Endothelial cell of umbilical vein (primary cell): ENCODE measurements around the gene CNOT1. TPM values are rescaled to one million over a fixed set of nuclear protein-coding genes. Genes with fewer than 3 reads are reported as not detected.

ENCODE experiments used
- BruUV-seq: library from RNA; stranded (reverse); fragments of 400-500 nt; replicated peaks from 2 replicates; lab custom pipeline; 2021; lab: Mats Ljungman, UMichigan
- CTCF ChIA-PET: fragments of 300-600, 350-600 bp; sonication (Branson Sonifier 250); formaldehyde crosslinking; loops from one replicate; lab custom pipeline; 2021; ENCODE audit warnings: antibody characterized with exemption, inconsistent platforms; lab: Charles Lee
- POLR2A ChIA-PET: fragments of 300-600, 350-600 bp; sonication (Branson Sonifier 250); formaldehyde crosslinking; loops from one replicate; lab custom pipeline; 2021; ENCODE audit warnings: antibody characterized with exemption, inconsistent platforms; lab: Charles Lee
- DNase-seq: peaks from one replicate; pipeline ENCODE4 v3.0.0-alpha.2; 2011; ENCODE audit warnings: low read depth, low spot score
- FAIRE-seq: peaks from 2 replicates; lab custom pipeline; 2011; peaks lifted over from hg19 to GRCh38; lab: Jason Lieb, UNC
- H2AFZ ChIP-seq: 2 replicates; pipeline ENCODE4 v1.6.0; 2012; ENCODE audit warnings: low read depth, low read length, control low read depth, inconsistent platforms
- H3K27ac ChIP-seq: 2 replicates; pipeline ENCODE4 v1.5.1; 2011; ENCODE audit warnings: low read depth, mild to moderate bottlenecking, control low read depth, low read length, moderate library complexity; ENCODE audit not compliant: insufficient read depth
- H3K27me3 ChIP-seq, 2 experiments: 2 replicates each; pipeline versions ENCODE4 v1.6.0 to v1.6.1; 2011; ENCODE audit warnings: low read length in 2 of 2, mixed read lengths in 1 of 2; ENCODE audit not compliant: control insufficient read depth in 2 of 2, insufficient read depth in 2 of 2
- H3K36me3 ChIP-seq, 2 experiments: 2 replicates in 1 of 2; 3 replicates in 1 of 2; pipeline ENCODE4 v1.5.1; 2011; ENCODE audit warnings: low read length in 2 of 2, mild to moderate bottlenecking in 1 of 2, moderate library complexity in 1 of 2; ENCODE audit not compliant: control insufficient read depth in 2 of 2, insufficient read depth in 2 of 2; ENCODE audit errors: extremely low read depth in 1 of 2
- H3K4me1 ChIP-seq: 3 replicates; pipeline ENCODE4 v1.5.1; 2011; ENCODE audit warnings: mild to moderate bottlenecking, low read length; ENCODE audit not compliant: control insufficient read depth, insufficient read depth; ENCODE audit errors: extremely low read depth
- H3K4me2 ChIP-seq: 2 replicates; pipeline ENCODE4 v1.6.1; 2011; ENCODE audit warnings: low read length, control low read depth, mixed read lengths; ENCODE audit not compliant: insufficient read depth
- H3K4me3 ChIP-seq, 3 experiments: fragments of 200-600 bp in 1 of 3; sonication (generic), shearing (Covaris generic) in 1 of 3; replicated peaks in 1 of 3; 2 replicates each; pipeline ENCODE4 v1.5.1; 2011 to 2016; ENCODE audit warnings: control low read depth in 3 of 3, low read length in 3 of 3, mild to moderate bottlenecking in 2 of 3, inconsistent platforms in 1 of 3, low read depth in 1 of 3, moderate library complexity in 1 of 3; ENCODE audit not compliant: insufficient read depth in 1 of 3
- H3K79me2 ChIP-seq: 2 replicates; pipeline ENCODE4 v1.6.0; 2012; ENCODE audit warnings: low read length, inconsistent platforms; ENCODE audit not compliant: control insufficient read depth, insufficient read depth
- H3K9ac ChIP-seq: replicated peaks from 2 replicates; pipeline ENCODE3; 2011; ENCODE audit warnings: low read length, control low read depth; ENCODE audit not compliant: insufficient read depth; ENCODE audit errors: extremely low read depth
- H3K9me1 ChIP-seq: replicated peaks from 3 replicates; pipeline ENCODE4 v1.6.0; 2011; ENCODE audit warnings: mild to moderate bottlenecking, low read length; ENCODE audit not compliant: control insufficient read depth, insufficient read depth; ENCODE audit errors: extremely low read depth
- H3K9me3 ChIP-seq: replicated peaks from 2 replicates; pipeline ENCODE4 v1.5.1; 2012; ENCODE audit warnings: low read length, inconsistent platforms; ENCODE audit not compliant: control insufficient read depth, insufficient read depth
- H4K20me1 ChIP-seq: replicated peaks from 2 replicates; pipeline ENCODE3; 2011; ENCODE audit warnings: mild to moderate bottlenecking, low read length; ENCODE audit not compliant: control insufficient read depth, insufficient read depth; ENCODE audit errors: extremely low read depth
- CTCF ChIP-seq, 2 donors: IDR thresholded peaks; 1 replicate in 1 of 2; 2 replicates in 1 of 2; pipeline ENCODE4 v1.5.1; 2011; ENCODE audit warnings: low read length in 2 of 2, mild to moderate bottlenecking in 2 of 2, moderate library complexity in 2 of 2, control low read depth in 1 of 2, inconsistent platforms in 1 of 2, low read depth in 1 of 2; ENCODE audit not compliant: insufficient read depth in 1 of 2; ENCODE audit errors: extremely low read depth in 1 of 2
- EZH2 ChIP-seq: IDR thresholded peaks from 2 replicates; pipeline ENCODE4 v1.6.1; 2012; ENCODE audit warnings: borderline replicate concordance, low read depth, mild to moderate bottlenecking, moderate library complexity, low read length, inconsistent platforms; ENCODE audit not compliant: severe bottlenecking
- FOS ChIP-seq: IDR thresholded peaks from 2 replicates; pipeline ENCODE4 v1.6.1; 2011; ENCODE audit warnings: mild to moderate bottlenecking, low read length, moderate library complexity, borderline replicate concordance; ENCODE audit not compliant: insufficient read depth
- GATA2 ChIP-seq: IDR thresholded peaks from 2 replicates; pipeline ENCODE4 v1.7.0; 2011; ENCODE audit warnings: low read depth, mild to moderate bottlenecking, moderate library complexity, mixed read lengths, low read length; ENCODE audit not compliant: insufficient read length, insufficient read depth
- JUN ChIP-seq: IDR thresholded peaks from 2 replicates; pipeline ENCODE4 v1.6.1; 2011; ENCODE audit warnings: borderline replicate concordance, low read depth; ENCODE audit not compliant: insufficient read length, insufficient read depth
- MAX ChIP-seq: IDR thresholded peaks from 2 replicates; pipeline ENCODE4 v1.6.1; 2011; ENCODE audit not compliant: insufficient read depth, insufficient read length
- MYC ChIP-seq: IDR thresholded peaks from one replicate; pipeline ENCODE4 v1.6.1; 2011; ENCODE audit warnings: mild to moderate bottlenecking, low read depth, low read length
- POLR2A ChIP-seq: IDR thresholded peaks from 2 replicates; pipeline ENCODE4 v1.6.1; 2012; ENCODE audit warnings: low read depth, mild to moderate bottlenecking, control low read depth, low read length
- POLR2AphosphoS5 ChIP-seq: IDR thresholded peaks from 2 replicates; pipeline ENCODE4 v1.6.1; 2012; ENCODE audit warnings: low read depth, mild to moderate bottlenecking, control low read depth, low read length, moderate library complexity; ENCODE audit not compliant: insufficient read depth
- dilution Hi-C: fragments of 300-500 bp; cut with MboI; formaldehyde crosslinking; loops from one replicate; pipeline ENCODE4 v1.15.0; 2019; ENCODE audit warnings: low sequenced_read_pairs; ENCODE audit not compliant: extremely low pct_ligation_motif_present
- intact Hi-C: fragments of 100-400 bp; cut with micrococcal nuclease; formaldehyde crosslinking; loops from one replicate; pipeline ENCODE4 v1.10.0; 2022
- polyA plus RNA-seq, 4 experiments: library from polyadenylated mRNA; depleted of rRNA in 3 of 4; stranded (reverse) in 3 of 4; unstranded in 1 of 4; fragments of >200 nt; gene quantifications; 2 replicates each; pipeline versions ENCODE4 v1.2.1 to v1.2.3, GENCODE V29; 2011 to 2012; ENCODE audit warnings: missing spikeins in 1 of 4
- total RNA-seq: library from RNA; stranded (reverse); gene quantifications from 2 replicates; pipeline ENCODE4 v1.2.3, GENCODE V29; 2021

CNOT1 gene
- total and polyA plus RNA-seq, 2 donors (not counting 3 experiments of a cell fraction or from before 2014, with no cell fraction given): 142 to 151 TPM

GRCh38 chr16:58563775-58564174 lies 65.9 kb downstream of the CNOT1 start:
- no peaks in the 10 kb centered on the region for H3K27me3 ChIP-seq
- FAIRE-seq: no peak
- CTCF ChIA-PET: interaction anchor here (1.7 kb wide), 1 partner anchor 192 kb away, joined by 6 read pairs; no protein-coding TSS in a partner anchor
- no peak overlapping the region for H2AFZ ChIP-seq
- H3K4me1 ChIP-seq: peaks cover 8% of the 10 kb centered on the region
- intact Hi-C loops: no loop called here
- TF ChIP-seq POLR2AphosphoS5 (no peak), EZH2 (no peak), MYC (no peak), FOS (no peak), JUN (no peak), MAX (no peak), POLR2A (no peak), CTCF (IDR thresholded peaks at IDR 0.05; ENCODE audit: extremely low read depth in 1 of 2, insufficient read depth in 1 of 2, low read depth in 1 of 2, low read length in 2 of 2) (no peak), GATA2 (no peak)
- no peak for DNase-seq
- no peak overlapping the region for H3K27ac ChIP-seq
- no peaks in the 10 kb centered on the region for H3K9me1 ChIP-seq
- POLR2A ChIA-PET: no interaction called here
- H3K4me3 ChIP-seq: no peak overlapping the region
- H3K9me3 ChIP-seq: no peaks in the 10 kb centered on the region
- dilution Hi-C loops: no loop called here
- H3K4me2 ChIP-seq: no peak overlapping the region
- H4K20me1 ChIP-seq: no peaks in the 10 kb centered on the region
- H3K36me3 ChIP-seq: peaks cover 13 to 25% of the 10 kb centered on the region in 2 experiments
- H3K79me2 ChIP-seq: peaks cover 37% of the 10 kb centered on the region
- no peak overlapping the region for H3K9ac ChIP-seq
- BruUV-seq: no TSS peak
